Activated CD4-positive, CD25-positive, alpha-beta regulatory T cell treated with anti-CD3 and anti-CD28 coated beads, Interleukin-2, amount 50 U/mL, for 16 hours (primary cell): ENCODE measurements around the gene SIPA1.

ENCODE experiments used
- DNase-seq: peaks from one replicate; pipeline ENCODE4 v3.0.0-alpha.2; 2020; ENCODE audit warnings: low read depth, low spot score

SIPA1 gene

GRCh38 chr11:65609229-65609628 lies 28.7 kb upstream of the SIPA1 start:
- no peak for DNase-seq

- DNase-seq, result no peak
Observed at GRCh38 chr11:65609665-65610064, 28.2 kb upstream of the SIPA1 start.

GRCh38 chr11:65610404-65610803 lies 27.5 kb upstream of the SIPA1 start:
- no peak for DNase-seq

- DNase-seq, result no peak
Observed at GRCh38 chr11:65611028-65611757, 26.7 kb upstream of the SIPA1 start.

GRCh38 chr11:65611758-65612603 lies 25.9 kb upstream of the SIPA1 start:
- DNase-seq, result no peak

GRCh38 chr11:65612691-65613090 lies 25.2 kb upstream of the SIPA1 start:
- DNase-seq, result no peak

GRCh38 chr11:65613091-65613928 lies 24.6 kb upstream of the SIPA1 start:
- DNase-seq, result no peak

GRCh38 chr11:65615229-65615949 lies 22.5 kb upstream of the SIPA1 start, which contains the start of gene PCNX3:
Gene PCNX3 (plus strand): TSS chr11:65615776. CDS start chr11:65616312, 536 bp downstream.
- peak; percentile 100 for DNase-seq

- DNase-seq, result no peak
Observed at GRCh38 chr11:65615950-65616574, 21.8 kb upstream of the SIPA1 start.

GRCh38 chr11:65616575-65617001 lies 21.3 kb upstream of the SIPA1 start:
- no peak for DNase-seq

- DNase-seq, result no peak
Observed at GRCh38 chr11:65617136-65617850, 20.6 kb upstream of the SIPA1 start.

GRCh38 chr11:65617990-65618751 lies 19.7 kb upstream of the SIPA1 start:
- no peak for DNase-seq

- no peak for DNase-seq
Observed at GRCh38 chr11:65618763-65619162, 19.1 kb upstream of the SIPA1 start.

- no peak for DNase-seq
Observed at GRCh38 chr11:65619281-65619928, 18.5 kb upstream of the SIPA1 start.

- DNase-seq, result no peak
Observed at GRCh38 chr11:65620666-65621065, 17.2 kb upstream of the SIPA1 start.

GRCh38 chr11:65621460-65621859 lies 16.4 kb upstream of the SIPA1 start:
- DNase-seq, result no peak

- DNase-seq, result no peak
Observed at GRCh38 chr11:65622011-65622410, 15.9 kb upstream of the SIPA1 start.

GRCh38 chr11:65623177-65623576 lies 14.7 kb upstream of the SIPA1 start:
- no peak for DNase-seq
